Measurements from ENCODE around the gene CCNF. TPM values are rescaled to one million over a fixed set of nuclear protein-coding genes. Genes with fewer than 3 reads are reported as not detected.
"Not testable (repeated sequence)": the region's sequence is repeated elsewhere in the genome, so short reads cannot be mapped to it uniquely, and the experiment has no call there.

CCNF gene
- total RNA-seq, 2 donors from 2014 or later, result 0.99 to 2.3 TPM

DNA sequence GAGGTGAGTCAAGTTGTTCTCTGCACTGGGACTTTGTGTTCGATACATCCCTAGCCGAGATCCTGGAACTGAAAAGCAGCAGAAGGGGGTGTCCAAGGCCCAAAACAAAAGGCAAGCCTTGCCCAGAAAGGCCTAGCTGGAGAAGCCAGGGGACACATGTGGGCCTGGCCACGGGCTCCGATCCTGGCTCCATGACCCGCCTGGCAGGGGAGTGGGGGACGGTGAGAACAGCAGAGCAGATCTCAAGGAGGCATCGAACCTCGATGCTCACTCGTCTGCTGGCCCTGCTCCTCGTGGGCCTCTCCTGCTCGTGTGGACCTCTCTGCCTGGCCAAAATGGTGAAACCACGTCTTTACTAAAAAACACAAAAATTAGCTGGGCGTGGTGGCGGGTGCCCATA, 8.9 kb downstream of the CCNF start:
- no peaks in the 10 kb centered on the region for H3K9me3 ChIP-seq
- no peak overlapping the region for H3K4me3 ChIP-seq
- ATAC-seq, result no peak
- no peaks in the 10 kb centered on the region for H3K36me3 ChIP-seq (replicated peaks in 1 of 2; ENCODE audit: insufficient read depth in 1 of 2, low read depth in 2 of 2)
- no peak for TF ChIP-seq POLR2A (IDR thresholded peaks at IDR 0.05)
- TF ChIP-seq, protein P1, sequence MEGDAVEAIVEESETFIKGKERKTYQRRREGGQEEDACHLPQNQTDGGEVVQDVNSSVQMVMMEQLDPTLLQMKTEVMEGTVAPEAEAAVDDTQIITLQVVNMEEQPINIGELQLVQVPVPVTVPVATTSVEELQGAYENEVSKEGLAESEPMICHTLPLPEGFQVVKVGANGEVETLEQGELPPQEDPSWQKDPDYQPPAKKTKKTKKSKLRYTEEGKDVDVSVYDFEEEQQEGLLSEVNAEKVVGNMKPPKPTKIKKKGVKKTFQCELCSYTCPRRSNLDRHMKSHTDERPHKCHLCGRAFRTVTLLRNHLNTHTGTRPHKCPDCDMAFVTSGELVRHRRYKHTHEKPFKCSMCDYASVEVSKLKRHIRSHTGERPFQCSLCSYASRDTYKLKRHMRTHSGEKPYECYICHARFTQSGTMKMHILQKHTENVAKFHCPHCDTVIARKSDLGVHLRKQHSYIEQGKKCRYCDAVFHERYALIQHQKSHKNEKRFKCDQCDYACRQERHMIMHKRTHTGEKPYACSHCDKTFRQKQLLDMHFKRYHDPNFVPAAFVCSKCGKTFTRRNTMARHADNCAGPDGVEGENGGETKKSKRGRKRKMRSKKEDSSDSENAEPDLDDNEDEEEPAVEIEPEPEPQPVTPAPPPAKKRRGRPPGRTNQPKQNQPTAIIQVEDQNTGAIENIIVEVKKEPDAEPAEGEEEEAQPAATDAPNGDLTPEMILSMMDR (IDR thresholded peaks at IDR 0.05), result no peak
- intact Hi-C loops (cut with DNase I), result loop anchor here (10.0 kb wide), 1 partner anchor 57 kb away; no protein-coding TSS in a partner anchor
- 94 to 98% methylated on average over 14 of the region's 14 CpGs for WGBS, 2 donors
- no peaks in the 10 kb centered on the region for H3K27me3 ChIP-seq
- no peak overlapping the region for H3K27ac ChIP-seq
- DNase-seq, result no peak
- H3K4me1 ChIP-seq, result no peaks in the 10 kb centered on the region

DNA sequence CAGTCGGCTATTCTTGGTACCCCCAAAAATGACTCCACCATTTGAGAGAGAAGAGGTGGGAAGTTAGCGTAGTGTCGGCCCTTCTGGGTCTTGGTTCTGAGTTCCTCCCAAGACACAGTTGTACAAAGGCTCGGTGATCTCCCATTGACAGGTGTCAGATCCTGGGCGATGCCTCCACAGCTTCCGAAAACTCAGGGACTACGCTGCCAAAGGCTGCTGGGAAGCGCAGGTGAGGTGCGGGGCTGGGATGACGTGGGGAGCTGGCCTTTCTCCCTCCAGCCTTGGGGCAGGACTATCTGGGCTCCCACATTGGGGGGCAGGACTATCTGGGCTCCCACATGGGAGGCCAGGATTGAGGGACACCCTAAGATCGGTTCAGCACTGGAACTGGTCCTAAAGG, 10.4 kb downstream of the CCNF start:
- DNase-seq, result no peak
- 91 to 96% methylated on average over 4 to 11 of the region's 11 CpGs for WGBS, 2 donors
- no peak for TF ChIP-seq POLR2A (IDR thresholded peaks at IDR 0.05)
- TF ChIP-seq, protein P1 (IDR thresholded peaks at IDR 0.05), result no peak
- Histone ChIP-seq H3K4me3 (no peak overlapping the region), H3K9me3 (no peaks in the 10 kb centered on the region), H3K27ac (no peak overlapping the region), H3K36me3 (replicated peaks in 1 of 2; ENCODE audit: insufficient read depth in 1 of 2, low read depth in 2 of 2) (peaks cover 0 to under 1% of the 10 kb centered on the region in 2 donors), H3K27me3 (no peaks in the 10 kb centered on the region), H3K4me1 (no peaks in the 10 kb centered on the region)
- ATAC-seq, result no peak
- intact Hi-C loops (cut with DNase I), result loop anchor here (10.0 kb wide), 1 partner anchor 55 kb away; no protein-coding TSS in a partner anchor

DNA sequence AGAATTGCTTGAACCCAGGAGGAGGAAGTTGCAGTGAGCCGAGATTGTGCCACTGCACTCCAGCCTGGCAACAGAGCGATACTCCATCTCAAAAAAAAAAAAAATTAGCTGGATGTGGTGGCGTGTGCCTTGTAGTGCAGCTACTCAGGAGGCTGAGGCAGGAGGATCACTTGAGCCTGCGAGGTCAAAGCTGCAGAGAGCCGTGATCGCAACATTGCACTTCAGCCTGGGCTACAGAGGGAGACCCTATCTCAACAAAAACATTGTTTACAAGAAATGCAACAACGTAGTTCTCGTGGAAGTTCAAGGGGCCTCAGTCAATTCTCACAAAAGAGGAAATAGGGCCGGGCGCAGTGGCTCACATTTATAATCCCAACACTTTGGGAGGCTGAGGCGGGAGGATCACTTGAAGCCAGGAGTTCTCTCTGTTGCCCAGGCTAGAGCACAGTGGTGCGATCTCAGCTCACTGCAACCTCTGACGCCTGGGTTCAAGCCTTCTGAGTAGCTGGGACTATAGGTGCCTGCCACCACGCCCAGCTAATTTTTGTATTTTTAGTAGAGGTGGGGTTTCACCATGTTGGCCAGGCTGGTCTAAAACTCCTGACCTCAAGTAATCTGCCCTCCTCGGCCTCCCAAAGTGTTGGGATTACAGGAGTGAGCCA, 12.0 kb downstream of the CCNF start:
- 79 to 88% methylated on average over 15 of the region's 15 CpGs for WGBS, 2 donors
- H3K4me3 ChIP-seq; intact Hi-C loops (cut with DNase I); ATAC-seq; H3K9me3 ChIP-seq; DNase-seq; H3K27me3 ChIP-seq; H3K27ac ChIP-seq; H3K36me3 ChIP-seq (replicated peaks in 1 of 2; ENCODE audit: insufficient read depth in 1 of 2, low read depth in 2 of 2); H3K4me1 ChIP-seq: not testable (repeated sequence)

DNA sequence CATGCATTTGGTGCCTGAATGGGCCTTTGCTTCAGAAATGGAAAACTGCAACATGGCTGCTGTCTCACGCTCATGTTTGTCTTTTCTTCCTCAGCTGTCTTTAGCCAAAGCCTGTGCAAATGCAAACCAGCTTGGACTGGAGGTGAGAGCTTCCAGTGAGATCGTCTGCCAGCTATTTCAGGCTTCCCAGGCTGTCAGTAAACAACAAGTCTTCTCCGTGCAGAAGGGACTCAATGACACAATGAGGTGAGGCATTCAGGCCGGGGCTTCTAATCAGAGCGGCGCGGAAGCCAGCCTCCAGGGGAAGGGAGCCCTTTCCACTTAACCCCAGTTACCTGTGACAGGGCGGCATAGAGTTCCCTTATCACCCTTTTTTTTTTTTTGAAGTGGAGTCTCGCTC, 14.3 kb downstream of the CCNF start:
- no peak for TF ChIP-seq POLR2A (IDR thresholded peaks at IDR 0.05)
- TF ChIP-seq, protein P1 (IDR thresholded peaks at IDR 0.05), result no peak
- no peak overlapping the region for H3K27ac ChIP-seq
- DNase-seq, result no peak
- 88 to 97% methylated on average over 8 to 9 of the region's 9 CpGs for WGBS, 2 donors
- H3K4me1 ChIP-seq, result no peaks in the 10 kb centered on the region
- ATAC-seq, result no peak
- H3K9me3 ChIP-seq, result no peaks in the 10 kb centered on the region
- H3K36me3 ChIP-seq (replicated peaks in 1 of 2; ENCODE audit: insufficient read depth in 1 of 2, low read depth in 2 of 2), result peaks cover 0 to 1% of the 10 kb centered on the region in 2 donors
- H3K4me3 ChIP-seq, result no peak overlapping the region
- intact Hi-C loops (cut with DNase I), result no loop called here
- H3K27me3 ChIP-seq, result no peaks in the 10 kb centered on the region

DNA sequence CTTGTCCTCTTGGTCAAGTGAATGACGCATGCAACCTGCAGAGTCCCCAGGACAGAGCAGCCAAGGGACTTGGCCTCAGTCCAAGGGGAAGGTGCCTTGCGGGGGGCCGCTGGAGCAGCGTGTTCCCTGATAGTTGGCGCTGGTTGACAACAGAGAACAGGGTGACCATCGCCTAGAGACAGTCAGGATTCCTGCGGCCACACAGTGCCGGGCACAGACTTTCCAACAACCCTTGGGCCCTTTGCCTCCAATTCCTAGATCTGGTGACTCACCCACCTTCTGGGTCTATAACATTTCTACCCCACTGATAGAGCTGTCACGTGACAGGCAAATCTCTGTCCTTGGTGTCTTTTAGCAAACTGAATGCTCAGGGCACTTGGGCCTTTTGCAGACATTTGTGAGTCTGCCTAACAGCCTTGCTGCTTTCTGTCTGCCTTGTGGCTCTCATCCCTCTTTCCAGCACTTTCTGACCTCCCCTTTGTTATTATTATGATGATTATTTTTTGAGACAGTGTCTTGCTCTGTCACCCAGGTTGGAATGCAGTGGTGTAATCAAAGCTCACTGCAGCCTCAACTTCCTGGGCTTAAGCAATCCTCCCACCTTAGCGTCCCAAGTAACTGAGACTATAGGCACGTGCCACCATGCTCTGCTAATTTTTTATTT, 18.8 kb downstream of the CCNF start:
- DNase-seq (no peak), ATAC-seq (no peak)
- intact Hi-C loops (cut with DNase I), result no loop called here
- Histone ChIP-seq H3K27me3 (no peaks in the 10 kb centered on the region), H3K27ac (no peak overlapping the region), H3K4me1 (no peaks in the 10 kb centered on the region), H3K36me3 (replicated peaks in 1 of 2; ENCODE audit: insufficient read depth in 1 of 2, low read depth in 2 of 2) (peaks cover 0 to 1% of the 10 kb centered on the region in 2 donors), H3K9me3 (no peaks in the 10 kb centered on the region), H3K4me3 (no peak overlapping the region)
- TF ChIP-seq, protein P1 (IDR thresholded peaks at IDR 0.05), result no peak
- TF ChIP-seq POLR2A (IDR thresholded peaks at IDR 0.05), result no peak
- WGBS, 2 donors, result 91 to 92% methylated on average over 8 to 11 of the region's 11 CpGs

All from body of pancreas (tissue), 4 donors.